SJSA1 (cell line): Measurements from ENCODE around the gene SERINC1. TPM values are rescaled to one million over a fixed set of nuclear protein-coding genes. Genes with fewer than 3 reads are reported as not detected.
"Not testable (repeated sequence)": the region's sequence is repeated elsewhere in the genome, so short reads cannot be mapped to it uniquely, and the experiment has no call there.

ENCODE experiments used
- DNase-seq, 2 experiments: peaks; one replicate each; pipeline ENCODE4 v3.0.0-alpha.2; 2015 to 2020; ENCODE audit warnings: low spot score in 2 of 2, low read depth in 1 of 2
- H3K27ac ChIP-seq: fragments of 250-450 bp; sonication (Bioruptor Pico); 2 replicates; pipeline ENCODE4 v1.5.1; 2020; ENCODE audit warnings: mild to moderate bottlenecking, moderate library complexity
- H3K27me3 ChIP-seq: fragments of 250-450 bp; sonication (Bioruptor Pico); replicated peaks from 2 replicates; pipeline ENCODE4 v1.5.1; 2020; ENCODE audit warnings: mild to moderate bottlenecking, moderate library complexity
- H3K36me3 ChIP-seq: fragments of 250-450 bp; sonication (Bioruptor Pico); 2 replicates; pipeline ENCODE4 v1.5.1; 2020; ENCODE audit warnings: mild to moderate bottlenecking
- H3K4me1 ChIP-seq: fragments of 250-450 bp; sonication (Bioruptor Pico); replicated peaks from 2 replicates; pipeline ENCODE4 v1.6.1; 2021; ENCODE audit warnings: mild to moderate bottlenecking
- H3K4me3 ChIP-seq: fragments of 250-450 bp; sonication (Bioruptor Pico); 2 replicates; pipeline ENCODE4 v1.5.1; 2020; ENCODE audit warnings: mild to moderate bottlenecking
- H3K9me3 ChIP-seq: fragments of 250-450 bp; sonication (Bioruptor Pico); replicated peaks from 2 replicates; pipeline ENCODE4 v1.5.1; 2020; ENCODE audit warnings: mild to moderate bottlenecking
- total RNA-seq: library from RNA; depleted of rRNA; stranded (reverse); fragments of >200 nt; shearing (Covaris generic); gene quantifications from 2 replicates; pipeline ENCODE4 v1.2.3, GENCODE V29; 2014

Gene SERINC1
- total RNA-seq, 1 experiment from 2014 or later = 227 TPM

DNA sequence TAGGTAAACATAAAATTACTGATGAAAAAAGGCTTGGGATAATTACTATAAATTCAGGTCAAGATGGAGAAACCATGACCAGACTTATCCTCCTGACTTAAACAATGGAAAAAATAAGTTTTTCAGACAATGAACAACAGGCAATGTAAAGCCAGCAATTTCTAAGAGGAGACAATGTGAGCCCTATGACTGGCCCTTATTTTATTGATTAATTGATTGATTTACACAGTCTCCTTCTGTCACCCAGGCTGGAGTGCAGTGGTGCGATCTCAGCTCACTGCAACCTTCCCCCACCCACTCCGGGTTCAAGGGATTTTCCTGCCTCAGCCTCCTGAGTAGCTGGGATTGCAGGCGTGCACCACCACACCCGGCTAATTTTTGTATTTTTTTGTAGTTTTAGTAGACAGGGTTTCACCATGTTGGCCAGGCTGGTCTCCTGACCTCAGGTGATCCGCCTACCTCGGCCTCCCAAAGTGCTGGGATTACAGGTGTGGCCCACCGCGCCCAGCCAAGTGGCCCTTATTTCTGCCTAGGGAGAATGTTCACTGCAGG lies 11.7 kb downstream of the SERINC1 start:
- H3K4me1 ChIP-seq, H3K27ac ChIP-seq, DNase-seq, H3K27me3 ChIP-seq, H3K9me3 ChIP-seq, H3K4me3 ChIP-seq: not testable (repeated sequence)
- peaks cover 40% of the 10 kb centered on the region for H3K36me3 ChIP-seq

DNA sequence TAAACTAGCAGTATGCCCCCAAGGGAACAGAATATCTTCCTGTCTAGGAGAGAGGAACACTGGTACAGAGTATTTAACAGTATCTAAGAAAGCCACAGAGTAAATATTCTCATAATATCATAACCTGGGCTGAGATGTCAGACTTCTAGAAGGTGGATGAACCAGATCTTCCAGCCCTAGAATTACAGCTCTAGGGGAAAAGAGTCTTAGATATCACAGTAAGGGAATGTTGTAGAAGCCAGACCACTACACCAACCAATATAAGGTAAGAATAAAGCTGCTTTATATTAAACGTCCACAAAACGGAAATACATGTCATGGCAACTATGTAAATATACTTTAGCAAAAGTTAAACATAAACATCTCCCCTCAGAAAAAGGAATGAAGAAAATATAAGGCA lies 12.4 kb downstream of the SERINC1 start:
- Histone ChIP-seq H3K27me3 (no peaks in the 10 kb centered on the region), H3K9me3 (no peaks in the 10 kb centered on the region), H3K4me1 (peaks cover 6% of the 10 kb centered on the region; the same call in 1 of the 2 replicates), H3K36me3 (peaks cover 47% of the 10 kb centered on the region), H3K4me3 (no peak overlapping the region), H3K27ac (no peak overlapping the region)
- no peak for DNase-seq

DNA sequence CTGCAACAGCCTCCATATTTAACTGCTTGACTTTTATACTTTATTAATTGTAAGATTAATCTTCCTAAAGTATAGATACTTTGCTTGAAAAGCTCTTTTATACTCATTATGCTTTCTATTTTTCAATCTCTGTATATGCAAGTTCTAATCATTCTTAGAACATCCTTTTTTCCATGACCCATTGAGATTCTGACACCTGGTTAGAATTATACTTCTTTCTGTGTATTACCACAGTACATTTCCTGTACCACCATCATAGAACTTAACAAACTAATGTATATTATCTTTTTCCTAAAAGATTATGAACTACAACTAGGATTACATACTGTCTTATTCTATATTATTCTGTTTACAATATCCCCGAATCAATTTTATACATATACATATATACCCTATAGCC lies 13.5 kb downstream of the SERINC1 start:
- H3K27me3 ChIP-seq = no peaks in the 10 kb centered on the region
- no peak overlapping the region for H3K27ac ChIP-seq
- no peaks in the 10 kb centered on the region for H3K9me3 ChIP-seq
- H3K36me3 ChIP-seq = peaks cover 58% of the 10 kb centered on the region
- H3K4me1 ChIP-seq = peaks cover 6% of the 10 kb centered on the region; the same call in 1 of the 2 replicates
- no peak overlapping the region for H3K4me3 ChIP-seq
- DNase-seq = no peak

DNA sequence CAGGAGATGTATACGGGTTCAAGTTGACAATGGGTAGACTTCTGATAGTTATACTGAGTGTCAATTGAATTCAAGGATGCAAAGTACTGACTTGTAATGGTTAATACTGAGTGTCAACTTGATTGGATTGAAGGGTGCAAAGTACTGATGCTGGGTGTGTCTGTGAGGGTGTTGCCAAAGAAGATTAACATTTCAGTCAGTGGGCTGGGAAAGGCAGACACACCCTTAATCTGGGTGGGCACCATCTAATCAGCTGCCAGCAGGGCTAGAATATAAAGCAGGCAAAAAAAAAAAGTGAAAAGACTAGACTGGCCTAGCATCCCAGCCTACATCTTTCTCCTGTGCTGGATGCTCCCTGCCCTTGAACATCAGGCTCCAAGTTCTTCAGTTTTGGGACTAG lies 16.5 kb downstream of the SERINC1 start:
- H3K36me3 ChIP-seq = peaks cover 85% of the 10 kb centered on the region
- not testable (repeated sequence) for H3K4me1 ChIP-seq, H3K4me3 ChIP-seq, H3K27me3 ChIP-seq, DNase-seq, H3K9me3 ChIP-seq, H3K27ac ChIP-seq

DNA sequence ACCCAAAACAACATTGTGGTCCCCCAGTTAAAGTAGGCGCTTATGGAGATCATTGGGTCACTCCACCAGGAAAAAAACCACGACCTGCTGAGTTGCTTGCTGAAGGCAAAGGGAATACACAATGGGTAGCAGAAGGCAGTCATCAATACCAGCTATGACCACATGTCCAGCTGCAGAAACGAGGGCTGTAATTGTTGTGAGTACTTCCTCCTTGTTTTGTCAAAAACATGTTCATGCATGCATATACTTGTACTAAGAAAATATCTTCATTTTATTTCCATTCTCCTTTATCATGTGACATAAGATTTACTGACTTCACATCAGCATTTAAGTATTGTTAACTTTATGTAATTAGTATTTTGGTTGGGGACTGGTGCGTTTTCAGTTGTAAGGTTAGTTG lies 16.9 kb downstream of the SERINC1 start:
- Histone ChIP-seq H3K27me3 (no peaks in the 10 kb centered on the region), H3K4me3 (no peak overlapping the region), H3K4me1 (peaks cover 6% of the 10 kb centered on the region; the same call in 1 of the 2 replicates), H3K27ac (no peak overlapping the region), H3K36me3 (peaks cover 89% of the 10 kb centered on the region), H3K9me3 (no peaks in the 10 kb centered on the region)
- no peak for DNase-seq

DNA sequence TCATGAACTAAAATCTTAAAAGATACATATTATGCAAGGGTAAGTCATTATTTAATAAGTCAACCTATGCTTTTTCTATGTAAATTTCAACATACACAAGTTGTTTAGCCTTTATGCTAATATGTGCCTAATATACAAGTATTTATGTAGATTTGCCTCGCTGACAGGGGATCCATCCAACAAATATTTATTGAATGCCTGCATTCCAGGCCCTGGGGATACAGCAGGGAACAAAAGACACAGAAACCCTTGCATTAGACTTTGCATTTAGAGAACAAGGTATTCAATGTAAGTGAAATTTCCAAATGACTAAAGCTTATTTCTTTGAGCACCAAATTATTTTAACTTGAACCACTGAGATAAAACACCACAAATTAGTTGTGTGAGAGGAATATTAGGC lies 19.1 kb downstream of the SERINC1 start:
- Histone ChIP-seq H3K27ac (no peak overlapping the region), H3K4me1 (no peaks in the 10 kb centered on the region), H3K4me3 (no peak overlapping the region), H3K27me3 (no peaks in the 10 kb centered on the region), H3K9me3 (no peaks in the 10 kb centered on the region), H3K36me3 (peaks cover 92% of the 10 kb centered on the region)
- DNase-seq = no peak

DNA sequence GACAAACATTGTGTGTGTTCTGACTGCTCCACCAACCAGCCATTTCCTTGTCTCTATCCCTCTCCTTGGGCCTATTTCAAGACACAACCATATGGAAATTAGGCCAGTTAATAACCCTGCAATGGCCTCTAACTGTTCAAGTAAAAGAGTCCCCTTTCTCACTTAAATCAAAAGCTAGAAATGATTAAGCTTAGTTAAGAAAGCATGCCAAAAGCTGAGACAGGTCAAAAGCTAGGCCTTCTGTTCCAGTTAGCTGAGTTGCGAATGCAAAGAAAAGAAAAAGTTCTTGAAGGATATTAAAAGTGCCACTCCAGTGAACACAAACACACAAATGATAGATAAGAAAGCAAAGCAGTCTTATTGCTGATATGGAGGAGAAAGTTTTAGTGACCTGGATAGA lies 22.5 kb downstream of the SERINC1 start:
- Histone ChIP-seq H3K4me1 (no peaks in the 10 kb centered on the region), H3K36me3 (peaks cover 81% of the 10 kb centered on the region), H3K9me3 (no peaks in the 10 kb centered on the region), H3K27ac (no peak overlapping the region), H3K27me3 (no peaks in the 10 kb centered on the region), H3K4me3 (no peak overlapping the region)
- no peak for DNase-seq

DNA sequence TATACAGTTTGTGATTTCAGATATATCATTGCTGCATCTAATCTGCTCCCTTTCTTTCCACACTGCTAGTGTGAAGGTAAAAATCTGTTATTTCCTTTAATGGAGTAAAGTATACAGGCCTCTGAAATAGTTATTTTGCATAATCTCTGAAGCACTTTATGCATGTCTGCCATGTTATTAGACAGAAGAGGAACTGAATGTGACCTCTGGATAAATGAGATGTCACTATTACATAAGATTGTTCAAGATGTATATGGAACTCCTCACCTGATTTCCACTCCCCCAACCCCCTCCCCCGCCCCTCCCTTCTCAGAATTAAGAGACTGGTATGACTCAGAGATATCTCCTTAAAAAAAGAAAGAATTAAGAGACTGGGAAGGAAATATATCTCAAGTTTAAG lies 26.3 kb downstream of the SERINC1 start:
- Histone ChIP-seq H3K27ac (no peak overlapping the region), H3K4me3 (no peak overlapping the region), H3K9me3 (no peaks in the 10 kb centered on the region), H3K27me3 (no peaks in the 10 kb centered on the region), H3K4me1 (no peaks in the 10 kb centered on the region), H3K36me3 (peaks cover 77% of the 10 kb centered on the region)
- no peak for DNase-seq

DNA sequence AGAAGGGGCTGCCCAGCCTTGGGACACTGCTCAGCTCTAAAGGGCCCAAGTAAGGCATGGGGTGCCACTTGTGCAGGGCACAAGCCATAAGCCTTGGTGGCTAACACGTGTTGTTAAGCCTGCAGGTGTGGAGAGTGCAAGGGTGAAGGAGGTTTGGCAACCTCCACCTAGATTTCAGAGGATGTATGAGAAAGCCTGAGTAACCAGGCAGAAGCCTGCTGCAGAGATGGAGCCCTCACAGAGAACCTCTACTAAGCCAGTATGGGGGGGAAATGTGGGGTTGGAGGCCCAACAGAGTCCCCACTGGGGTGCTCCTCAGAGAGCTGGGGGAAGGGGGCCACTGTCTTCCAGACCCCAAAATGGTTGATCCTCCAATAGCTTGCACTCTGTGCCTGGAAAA lies 32.6 kb downstream of the SERINC1 start:
- H3K27ac ChIP-seq = no peak overlapping the region
- H3K4me3 ChIP-seq = no peak overlapping the region
- DNase-seq = no peak
- H3K27me3 ChIP-seq = no peaks in the 10 kb centered on the region
- no peaks in the 10 kb centered on the region for H3K4me1 ChIP-seq
- peaks cover 75% of the 10 kb centered on the region for H3K36me3 ChIP-seq
- H3K9me3 ChIP-seq = peaks cover 13% of the 10 kb centered on the region; the same call in 1 of the 2 replicates

DNA sequence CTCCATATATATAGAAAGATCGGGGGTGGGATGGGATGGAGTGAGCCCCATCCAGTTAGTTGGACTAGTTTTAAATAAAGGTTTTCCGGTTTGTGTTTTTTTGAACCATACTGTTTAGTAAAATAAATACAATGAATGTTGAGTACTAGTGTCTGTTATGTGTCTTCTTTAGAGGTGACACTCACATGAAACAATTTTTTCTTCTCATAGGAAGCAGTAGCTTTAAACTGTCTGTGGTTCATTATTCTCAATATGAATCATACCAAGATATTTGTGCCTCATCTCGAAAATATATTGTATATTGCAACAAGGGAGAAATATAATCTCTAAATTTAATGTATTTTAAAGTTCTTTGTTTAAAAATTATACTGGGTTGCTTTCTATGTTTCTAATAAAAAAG lies 38.8 kb downstream of the SERINC1 start:
- no peak for DNase-seq
- Histone ChIP-seq H3K4me1 (no peaks in the 10 kb centered on the region), H3K36me3 (peaks cover 36% of the 10 kb centered on the region), H3K9me3 (no peaks in the 10 kb centered on the region), H3K27me3 (no peaks in the 10 kb centered on the region), H3K4me3 (no peak overlapping the region), H3K27ac (no peak overlapping the region)

DNA sequence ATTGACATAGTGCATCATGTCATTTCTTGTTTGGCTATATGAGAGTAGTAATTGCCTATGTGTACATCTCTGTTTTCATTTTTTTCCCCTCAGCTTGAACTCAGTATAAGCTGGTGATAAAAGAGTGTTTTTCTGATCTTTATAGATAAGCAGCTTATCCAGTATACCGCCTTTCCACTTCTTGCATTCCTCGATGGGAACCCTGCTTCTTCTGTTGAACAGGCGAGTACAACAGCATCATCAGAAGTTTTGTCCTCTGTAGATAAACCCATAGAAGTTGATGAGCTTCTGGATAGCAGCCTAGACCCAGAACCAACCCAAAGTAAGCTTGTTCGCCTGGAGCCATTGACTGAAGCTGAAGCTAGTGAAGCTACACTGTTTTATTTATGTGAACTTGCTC lies 39.8 kb downstream of the SERINC1 start:
- no peaks in the 10 kb centered on the region for H3K9me3 ChIP-seq
- DNase-seq = no peak
- H3K27me3 ChIP-seq = no peaks in the 10 kb centered on the region
- H3K27ac ChIP-seq = no peak overlapping the region
- H3K4me3 ChIP-seq = no peak overlapping the region
- no peaks in the 10 kb centered on the region for H3K4me1 ChIP-seq
- H3K36me3 ChIP-seq = peaks cover 33% of the 10 kb centered on the region

DNA sequence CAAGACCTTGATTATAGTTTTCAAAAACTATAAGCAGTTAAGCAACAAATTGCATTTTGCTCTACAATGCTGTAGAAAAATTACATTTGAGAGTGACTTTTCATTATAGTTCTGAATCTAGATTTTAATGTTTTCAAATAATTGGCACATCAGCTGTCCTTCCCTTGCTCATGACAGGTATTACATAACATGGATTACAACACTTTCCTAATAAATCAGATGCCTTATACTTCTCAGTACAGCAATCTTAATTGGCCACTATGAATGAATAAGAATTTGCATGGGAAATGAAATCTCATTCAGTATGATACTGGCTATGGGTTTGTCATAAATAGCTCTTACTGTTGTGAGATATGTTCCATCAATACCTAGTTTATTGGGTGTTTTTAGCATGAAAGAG lies 42.3 kb downstream of the SERINC1 start:
- Histone ChIP-seq H3K9me3 (no peaks in the 10 kb centered on the region), H3K4me3 (no peak overlapping the region), H3K4me1 (no peaks in the 10 kb centered on the region), H3K27me3 (no peaks in the 10 kb centered on the region), H3K27ac (no peak overlapping the region), H3K36me3 (peaks cover 41% of the 10 kb centered on the region)
- DNase-seq = no peak

DNA sequence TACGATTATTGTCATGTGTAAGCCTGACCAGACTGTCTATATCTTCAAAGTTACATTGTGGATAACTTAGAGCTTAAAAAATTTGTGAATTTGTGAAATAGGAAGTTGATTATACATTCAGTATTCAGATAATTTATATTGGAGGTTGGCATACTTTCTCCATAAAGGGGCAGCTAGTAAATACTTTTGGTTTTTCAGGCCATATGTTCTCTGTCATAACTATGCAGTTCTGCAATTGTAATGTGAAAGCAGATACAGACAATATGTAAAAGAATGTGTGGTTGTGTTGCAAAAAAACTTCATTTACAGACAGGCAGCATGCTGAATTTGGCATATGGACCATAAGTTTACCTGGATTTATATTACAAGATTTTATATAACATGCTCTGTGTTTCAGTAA lies 42.8 kb downstream of the SERINC1 start:
- no peaks in the 10 kb centered on the region for H3K9me3 ChIP-seq
- H3K36me3 ChIP-seq = peaks cover 42% of the 10 kb centered on the region
- no peaks in the 10 kb centered on the region for H3K4me1 ChIP-seq
- H3K4me3 ChIP-seq = no peak overlapping the region
- no peaks in the 10 kb centered on the region for H3K27me3 ChIP-seq
- no peak for DNase-seq
- no peak overlapping the region for H3K27ac ChIP-seq

DNA sequence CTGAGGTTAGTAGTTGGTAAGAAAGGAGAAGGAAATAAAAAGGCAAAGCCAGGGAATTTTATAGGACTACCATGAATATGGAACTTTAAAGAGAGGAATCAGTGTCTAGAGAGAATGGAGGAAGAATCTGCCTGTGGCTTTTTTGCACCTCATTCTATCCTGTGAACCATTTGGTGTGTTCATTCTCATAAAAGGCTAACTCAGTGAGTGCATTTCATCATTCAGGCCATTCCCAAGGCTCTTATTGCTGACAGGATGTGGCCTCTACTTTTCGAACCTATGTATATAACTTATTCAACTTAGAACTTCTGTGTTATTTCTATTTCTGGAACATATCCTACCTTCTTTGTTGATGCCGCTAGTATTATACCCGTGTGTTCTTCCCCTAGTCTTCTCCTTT lies 45.0 kb downstream of the SERINC1 start:
- Histone ChIP-seq H3K36me3 (peaks cover 51% of the 10 kb centered on the region), H3K27ac (no peak overlapping the region)
- no peak for DNase-seq

DNA sequence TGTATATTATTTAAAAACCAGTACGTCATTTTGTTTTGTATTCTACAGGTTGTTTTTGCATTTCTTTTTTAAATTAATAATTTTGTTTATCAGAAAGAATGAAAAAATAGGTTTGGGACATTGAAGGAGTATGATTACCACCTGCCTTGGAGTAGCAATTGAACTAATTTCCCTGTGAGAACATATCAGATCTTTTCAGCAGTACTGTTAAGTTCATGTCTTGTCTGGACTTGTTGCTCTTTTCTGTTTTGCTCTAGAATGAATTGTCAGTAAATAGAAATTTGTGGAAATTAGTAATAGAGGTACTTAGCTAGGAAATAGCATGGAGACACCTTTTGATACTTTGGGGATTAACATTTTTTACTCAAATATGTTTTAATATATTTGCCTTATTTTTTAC lies 47.9 kb downstream of the SERINC1 start:
- H3K4me3 ChIP-seq = no peak overlapping the region
- no peaks in the 10 kb centered on the region for H3K9me3 ChIP-seq
- DNase-seq = no peak
- no peaks in the 10 kb centered on the region for H3K27me3 ChIP-seq
- peaks cover 60% of the 10 kb centered on the region for H3K36me3 ChIP-seq
- H3K27ac ChIP-seq = no peak overlapping the region
- H3K4me1 ChIP-seq = no peaks in the 10 kb centered on the region

More for the DNA sequence above, 45.0 kb downstream of the SERINC1 start:
- no peaks in the 10 kb centered on the region for H3K9me3 ChIP-seq
- H3K4me1 ChIP-seq = no peaks in the 10 kb centered on the region
- no peak overlapping the region for H3K4me3 ChIP-seq
- H3K27me3 ChIP-seq = no peaks in the 10 kb centered on the region
